Pancreas (tissue), 10 donors: Measurements from ENCODE around the gene BCKDHB. TPM values are rescaled to one million over a fixed set of nuclear protein-coding genes. Genes with fewer than 3 reads are reported as not detected.
A peak's percentile ranks its signal among the peaks of the same experiment; 100 is the strongest.
"Not testable (repeated sequence)": the region's sequence is repeated elsewhere in the genome, so short reads cannot be mapped to it uniquely, and the experiment has no call there.

ENCODE experiments used
- ATAC-seq, 4 donors: fragments of 200-7000 bp; cut with Tn5 transposase; one replicate each; pipeline versions ENCODE4 v1.8.0 to v1.9.1; 2020; ENCODE audit warnings: mild to moderate bottlenecking in 4 of 4, moderate library complexity in 4 of 4
- DNase-seq, 6 donors: peaks; one replicate each; pipeline ENCODE4 v3.0.0-alpha.2; 2020
- FAIRE-seq: peaks from 2 replicates; lab custom pipeline; 2012; peaks lifted over from hg19 to GRCh38; lab: Jason Lieb, UNC
- H3K27ac ChIP-seq, 4 donors: fragments of 200-600 bp; sonication (generic); 1 replicate in 3 of 4; 2 replicates in 1 of 4; pipeline versions ENCODE4 v1.5.0 to v1.8.0; 2020
- H3K27me3 ChIP-seq, 4 donors: fragments of 200-600 bp; one replicate each; pipeline ENCODE4 v1.8.0; 2021
- H3K36me3 ChIP-seq, 3 donors: fragments of 200-600 bp; sonication (generic) in 1 of 3; one replicate each; pipeline versions ENCODE4 v1.5.0 to v1.8.0; 2020 to 2021
- H3K4me1 ChIP-seq, 3 donors: fragments of 200-600 bp; one replicate each; pipeline ENCODE4 v1.8.0; 2021
- H3K4me3 ChIP-seq, 4 donors: fragments of 200-600 bp; sonication (generic) in 2 of 4; one replicate each; pipeline versions ENCODE4 v1.5.0 to v1.8.0; 2020 to 2021
- H3K9me3 ChIP-seq, 4 donors: fragments of 200-600 bp; one replicate each; pipeline ENCODE4 v1.8.0; 2021
- WGBS, 2 donors: extraction: QIAGEN DNeasy Blood & Tissue Kit; methylation state at CpG; one replicate each; pipeline ENCODE4 v1.1.7; 2013; 5-methylcytosine and 5-hydroxymethylcytosine counted together
- intact Hi-C, 3 donors: fragments of 100-400 bp; cut with DNase I; formaldehyde crosslinking; loops; one replicate each; pipeline versions ENCODE4 v1.11.1 to v1.14.2; 2022
- polyA plus RNA-seq, 2 donors: library from polyadenylated mRNA; stranded (reverse); fragments of 200-250 nt; gene quantifications; one replicate each; pipeline ENCODE4 v1.2.3, GENCODE V29; 2013
- total RNA-seq, 6 donors: library from RNA; stranded (reverse); fragmentation: NEBNext Ultra II Directional in 4 of 6; extraction: Animal tissue kit (Norgen Biotek cat#: 25700) in 4 of 6; gene quantifications; one replicate each; pipeline versions ENCODE4 v1.2.1 to v1.2.4, GENCODE V29; 2021 to 2023
- TF ChIP-seq, protein P1 (sequence below), 4 donors: fragments of 200-600 bp; sonication (generic) in 3 of 4; IDR thresholded peaks; one replicate each; pipeline versions ENCODE4 v1.5.0 to v1.8.0; 2021; ENCODE audit warnings: antibody characterized with exemption in 4 of 4
- donor health status: healthy with polysubstance abuse.
- donor health status: DM: no; HTN: no; CAD: no; lungs with moderate emphysema.
- donor health status: DM: no; HTN: no; CAD: no.
- donor health status: control.
- donor health status: control.
- donor health status: Bipolar disorder and iron deficiency.
- donor health status: DM: yes; HTN: yes; CAD: no.
- donor health status: DM: no; HTN: no; CAD: no.
- donor health status: DM: no; HTN: no; CAD: no.
- donor health status: DM: yes; HTN: yes; CAD: no.

Gene BCKDHB
- total and polyA plus RNA-seq, 8 donors, result 4.8 to 16.8 (median 10.5) TPM

DNA sequence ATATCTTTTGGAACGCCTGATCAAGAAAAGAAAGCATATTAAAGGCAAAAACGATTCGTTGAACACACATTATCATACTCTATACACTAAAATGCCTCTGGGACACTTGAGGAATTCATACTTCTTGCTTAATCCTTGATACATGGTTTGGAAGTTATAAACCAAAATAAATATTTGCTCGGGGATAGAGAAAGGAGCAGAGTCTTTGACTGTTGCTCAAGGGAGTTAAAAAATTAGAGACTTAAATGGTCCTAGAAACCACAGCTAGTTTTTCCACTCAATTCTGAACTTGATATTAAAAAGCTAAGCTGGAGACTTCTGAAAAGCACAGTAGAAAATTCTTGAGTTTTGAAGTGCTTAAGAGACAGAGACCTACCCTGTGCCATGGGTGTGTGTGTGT lies 98.9 kb downstream of the BCKDHB start:
- 85 to 95% methylated on average over 4 of the region's 4 CpGs for WGBS, 2 donors
- FAIRE-seq, result no peak

DNA sequence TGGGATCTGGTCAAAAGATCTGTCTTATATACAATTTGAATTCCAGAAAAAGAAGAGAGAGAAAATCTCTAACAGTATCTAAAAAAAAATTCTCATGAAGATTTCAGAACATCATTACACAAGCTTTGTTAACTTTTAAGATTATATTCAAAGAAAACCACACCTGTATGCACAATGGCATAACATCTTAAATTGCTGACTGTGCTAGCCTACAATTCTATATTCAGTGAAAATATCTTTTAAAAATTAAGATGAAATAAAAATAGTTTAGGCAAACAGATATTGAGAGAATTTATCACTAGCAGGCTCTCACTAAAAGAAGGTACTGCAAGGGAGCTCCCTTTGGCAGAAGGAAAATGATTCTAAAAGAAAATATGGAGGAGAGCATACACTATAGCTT lies 100.3 kb downstream of the BCKDHB start:
- TF ChIP-seq, protein P1, sequence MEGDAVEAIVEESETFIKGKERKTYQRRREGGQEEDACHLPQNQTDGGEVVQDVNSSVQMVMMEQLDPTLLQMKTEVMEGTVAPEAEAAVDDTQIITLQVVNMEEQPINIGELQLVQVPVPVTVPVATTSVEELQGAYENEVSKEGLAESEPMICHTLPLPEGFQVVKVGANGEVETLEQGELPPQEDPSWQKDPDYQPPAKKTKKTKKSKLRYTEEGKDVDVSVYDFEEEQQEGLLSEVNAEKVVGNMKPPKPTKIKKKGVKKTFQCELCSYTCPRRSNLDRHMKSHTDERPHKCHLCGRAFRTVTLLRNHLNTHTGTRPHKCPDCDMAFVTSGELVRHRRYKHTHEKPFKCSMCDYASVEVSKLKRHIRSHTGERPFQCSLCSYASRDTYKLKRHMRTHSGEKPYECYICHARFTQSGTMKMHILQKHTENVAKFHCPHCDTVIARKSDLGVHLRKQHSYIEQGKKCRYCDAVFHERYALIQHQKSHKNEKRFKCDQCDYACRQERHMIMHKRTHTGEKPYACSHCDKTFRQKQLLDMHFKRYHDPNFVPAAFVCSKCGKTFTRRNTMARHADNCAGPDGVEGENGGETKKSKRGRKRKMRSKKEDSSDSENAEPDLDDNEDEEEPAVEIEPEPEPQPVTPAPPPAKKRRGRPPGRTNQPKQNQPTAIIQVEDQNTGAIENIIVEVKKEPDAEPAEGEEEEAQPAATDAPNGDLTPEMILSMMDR (IDR thresholded peaks at IDR 0.05), result no peak
- FAIRE-seq (no peak), DNase-seq (no peak), ATAC-seq (no peak)
- H3K4me1 ChIP-seq, result no peaks in the 10 kb centered on the region
- no peak overlapping the region for H3K27ac ChIP-seq
- no peaks in the 10 kb centered on the region for H3K9me3 ChIP-seq
- H3K36me3 ChIP-seq, result no peaks in the 10 kb centered on the region
- intact Hi-C loops, result no loop called here
- no peaks in the 10 kb centered on the region for H3K27me3 ChIP-seq
- no peak overlapping the region for H3K4me3 ChIP-seq

More for the DNA sequence above, 98.9 kb downstream of the BCKDHB start:
- Histone ChIP-seq H3K4me3 (no peak overlapping the region), H3K36me3 (no peaks in the 10 kb centered on the region), H3K4me1 (no peaks in the 10 kb centered on the region), H3K27me3 (no peaks in the 10 kb centered on the region), H3K9me3 (no peaks in the 10 kb centered on the region), H3K27ac (no peak overlapping the region)
- TF ChIP-seq, protein P1 (IDR thresholded peaks at IDR 0.05), result no peak
- intact Hi-C loops, result no loop called here
- ATAC-seq (no peak), DNase-seq (no peak)

DNA sequence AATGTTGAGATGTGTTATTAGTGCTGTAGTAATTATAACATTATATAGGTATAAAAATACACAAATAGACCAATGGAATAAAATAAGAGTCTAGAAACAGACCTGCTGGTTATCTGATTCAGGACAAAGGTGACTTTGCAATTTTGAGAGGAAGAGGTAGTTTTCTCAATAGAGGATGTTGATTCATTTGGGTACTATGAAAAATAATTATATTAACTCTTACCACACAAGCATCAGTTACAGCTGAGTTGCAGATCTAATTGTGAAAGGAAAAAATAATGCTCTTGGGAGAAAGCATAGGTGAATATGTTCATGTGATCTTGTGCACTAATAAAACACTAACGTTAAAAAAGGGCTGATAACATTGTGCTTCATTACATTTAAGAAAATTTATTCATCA lies 103.0 kb downstream of the BCKDHB start:
- no peak for DNase-seq
- Histone ChIP-seq H3K36me3 (no peaks in the 10 kb centered on the region), H3K4me1 (no peaks in the 10 kb centered on the region), H3K4me3 (no peak overlapping the region), H3K27me3 (no peaks in the 10 kb centered on the region), H3K9me3 (no peaks in the 10 kb centered on the region), H3K27ac (no peak overlapping the region)
- WGBS, 2 donors, result 71 to 94% methylated on average over 1 of the region's 1 CpG
- no peak for FAIRE-seq
- intact Hi-C loops, result no loop called here
- TF ChIP-seq, protein P1 (IDR thresholded peaks at IDR 0.05), result no peak
- ATAC-seq, result no peak

DNA sequence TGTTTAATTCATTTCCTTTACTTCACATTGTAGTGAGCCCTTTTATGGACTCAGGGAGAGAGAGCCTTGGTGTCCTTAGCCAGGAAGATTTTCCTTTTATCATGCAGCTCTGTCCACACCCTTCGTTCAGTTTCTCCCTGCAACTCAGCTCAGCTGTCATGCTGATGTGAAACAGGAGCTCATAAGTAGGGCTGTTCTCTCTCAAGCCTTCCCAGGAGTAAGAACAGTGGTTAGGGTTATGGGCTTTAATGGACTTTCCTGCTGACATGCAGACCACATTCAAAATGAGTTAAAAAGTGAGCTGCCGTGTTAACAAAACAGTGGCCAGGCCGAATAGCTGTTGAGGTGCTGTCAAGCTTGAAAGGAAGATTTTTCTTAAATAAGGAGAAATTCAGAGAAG lies 104.1 kb downstream of the BCKDHB start:
- Histone ChIP-seq H3K9me3 (no peaks in the 10 kb centered on the region), H3K4me3 (no peak overlapping the region), H3K36me3 (no peaks in the 10 kb centered on the region), H3K27ac (no peak overlapping the region), H3K27me3 (no peaks in the 10 kb centered on the region), H3K4me1 (no peaks in the 10 kb centered on the region)
- intact Hi-C loops, result no loop called here
- DNase-seq (no peak), FAIRE-seq (no peak), ATAC-seq (peak in 3 of 4 donors; percentile 14 to 48 (median 44))
- 49 to 68% methylated on average over 3 of the region's 3 CpGs for WGBS, 2 donors
- TF ChIP-seq, protein P1 (IDR thresholded peaks at IDR 0.05), result no peak

DNA sequence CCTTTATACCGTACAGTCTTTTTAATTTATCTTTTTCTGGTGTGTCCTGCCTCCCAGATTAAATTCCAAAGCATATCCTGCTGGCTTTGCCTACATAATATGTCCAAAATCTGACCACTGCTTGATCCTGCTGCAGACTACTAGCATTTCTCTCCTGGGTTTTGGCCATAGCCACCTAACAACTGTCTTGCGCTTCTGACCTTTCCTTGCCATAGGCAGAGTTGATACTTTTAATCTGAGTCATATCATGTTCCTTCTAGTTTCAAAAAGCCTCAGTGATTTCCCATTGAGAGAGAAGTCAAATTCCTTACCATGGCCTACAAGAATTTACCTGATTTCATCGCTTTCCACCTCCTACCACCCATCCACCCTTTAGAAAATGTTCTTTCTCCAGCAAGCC lies 104.8 kb downstream of the BCKDHB start:
- no peaks in the 10 kb centered on the region for H3K9me3 ChIP-seq
- no peaks in the 10 kb centered on the region for H3K4me1 ChIP-seq
- H3K36me3 ChIP-seq, result no peaks in the 10 kb centered on the region
- DNase-seq (no peak), ATAC-seq (no peak), FAIRE-seq (no peak)
- H3K27me3 ChIP-seq, result no peaks in the 10 kb centered on the region
- no peak overlapping the region for H3K27ac ChIP-seq
- H3K4me3 ChIP-seq, result no peak overlapping the region
- intact Hi-C loops, result no loop called here
- TF ChIP-seq, protein P1 (IDR thresholded peaks at IDR 0.05), result no peak
- WGBS, 2 donors, result 93 to 97% methylated on average over 3 of the region's 3 CpGs

DNA sequence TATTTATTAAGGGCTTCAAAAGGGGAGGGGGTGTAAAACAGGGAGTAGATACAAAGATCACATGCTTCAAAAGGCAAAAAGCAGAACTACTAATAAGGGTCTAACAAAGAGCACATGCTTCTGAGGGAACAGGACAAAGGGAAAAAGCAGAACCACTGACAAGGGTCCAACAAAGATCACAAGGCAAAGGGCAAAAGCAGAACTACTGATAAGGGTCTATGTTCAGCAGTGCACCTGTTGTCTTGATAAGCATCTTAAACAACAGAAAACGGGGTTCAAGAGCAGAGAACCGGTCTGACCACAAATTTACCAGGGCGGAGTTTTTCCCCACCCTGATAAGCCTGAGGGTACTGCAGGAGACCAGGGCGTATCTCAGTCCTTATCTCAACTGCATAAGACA lies 105.4 kb downstream of the BCKDHB start:
- H3K36me3 ChIP-seq, ATAC-seq, H3K4me1 ChIP-seq, intact Hi-C loops, H3K9me3 ChIP-seq, H3K27me3 ChIP-seq, FAIRE-seq, H3K4me3 ChIP-seq, H3K27ac ChIP-seq, DNase-seq: not testable (repeated sequence)
- WGBS, 2 donors, result 33 to 42% methylated on average over 4 of the region's 4 CpGs
